ENCODE results near the gene GSTO2. TPM values are rescaled to one million over a fixed set of nuclear protein-coding genes. Genes with fewer than 3 reads are reported as not detected.

GSTO2 gene
- total RNA-seq, 3 donors from 2014 or later (not counting 1 experiment from before 2014, with no cell fraction given) = 0.75 to 1.4 (median 0.84) TPM

GRCh38 chr10:104317726-104318299 lies 48.8 kb downstream of the GSTO2 start:
- no peaks in the 10 kb centered on the region for H3K27me3 Mint-ChIP-seq (ENCODE audit: low read depth in 2 of 2)

GRCh38 chr10:104318326-104318725 lies 49.3 kb downstream of the GSTO2 start:
- intact Hi-C loops (cut with micrococcal nuclease) = loop anchor here (2.0 kb wide), 1 partner anchor 16 kb away; no protein-coding TSS in a partner anchor
- H3K9me3 Mint-ChIP-seq = no peaks in the 10 kb centered on the region
- ATAC-seq (no peak), DNase-seq (no peak)
- peaks cover 67 to 80% of the 10 kb centered on the region in 2 donors for H3K4me1 Mint-ChIP-seq
- Histone ChIP-seq H3K27me3 (ENCODE audit: control insufficient read depth, insufficient read depth, low read length) (no peaks in the 10 kb centered on the region), H3K9me3 (ENCODE audit: control insufficient read depth, insufficient read depth, low read length) (no peaks in the 10 kb centered on the region), H3K4me1 (ENCODE audit: control insufficient read depth, insufficient read depth, low read length) (peaks cover 53% of the 10 kb centered on the region), H3K4me3 (ENCODE audit: low read length) (no peak overlapping the region), H3K36me3 (ENCODE audit: control insufficient read depth, insufficient read depth, low read length) (peaks cover 31% of the 10 kb centered on the region), H3K27ac (ENCODE audit: low read length) (no peak overlapping the region)
- H3K36me3 Mint-ChIP-seq = no peaks in the 10 kb centered on the region
- 95% methylated on average over 5 of the region's 5 CpGs for WGBS (ENCODE audit: insufficient coverage)
- TF ChIP-seq CTCF (IDR thresholded peaks at IDR 0.05) = no peak
- no peak overlapping the region for H3K4me3 Mint-ChIP-seq
- no peaks in the 10 kb centered on the region for H3K27me3 Mint-ChIP-seq (ENCODE audit: low read depth in 2 of 2)
- peak overlapping the region; percentile 70 to 100 for H3K27ac Mint-ChIP-seq

More at GRCh38 chr10:104317726-104318299, 48.8 kb downstream of the GSTO2 start:
- H3K27me3 ChIP-seq (ENCODE audit: control insufficient read depth, insufficient read depth, low read length) = no peaks in the 10 kb centered on the region
- intact Hi-C loops (cut with micrococcal nuclease) = loop anchor here (2.0 kb wide), 1 partner anchor 15 kb away; no protein-coding TSS in a partner anchor
- TF ChIP-seq CTCF (IDR thresholded peaks at IDR 0.05) = no peak
- Mint-ChIP-seq H3K9me3 (no peaks in the 10 kb centered on the region), H3K4me1 (peaks cover 67 to 80% of the 10 kb centered on the region in 2 donors), H3K4me3 (peak overlapping the region; percentile 57), H3K36me3 (no peaks in the 10 kb centered on the region), H3K27ac (peak overlapping the region; percentile 70 to 100)
- no peak overlapping the region for H3K27ac ChIP-seq (ENCODE audit: low read length)
- H3K4me1 ChIP-seq (ENCODE audit: control insufficient read depth, insufficient read depth, low read length) = peaks cover 48% of the 10 kb centered on the region
- DNase-seq (no peak), ATAC-seq (no peak)
- H3K9me3 ChIP-seq (ENCODE audit: control insufficient read depth, insufficient read depth, low read length) = no peaks in the 10 kb centered on the region
- peaks cover 36% of the 10 kb centered on the region for H3K36me3 ChIP-seq (ENCODE audit: control insufficient read depth, insufficient read depth, low read length)
- no peak overlapping the region for H3K4me3 ChIP-seq (ENCODE audit: low read length)
- 87% methylated on average over 7 of the region's 7 CpGs for WGBS (ENCODE audit: insufficient coverage)

- Mint-ChIP-seq H3K27me3 (ENCODE audit: low read depth in 2 of 2) (no peaks in the 10 kb centered on the region), H3K9me3 (no peaks in the 10 kb centered on the region), H3K36me3 (no peaks in the 10 kb centered on the region), H3K4me3 (peak overlapping the region; percentile 47), H3K4me1 (peaks cover 73 to 83% of the 10 kb centered on the region in 2 donors), H3K27ac (peak overlapping the region; percentile 70 to 100)
- WGBS (ENCODE audit: insufficient coverage) = 80% methylated on average over 18 of the region's 19 CpGs
- TF ChIP-seq CTCF (IDR thresholded peaks at IDR 0.05) = no peak
- intact Hi-C loops (cut with micrococcal nuclease) = loop anchor here (2.0 kb wide), 1 partner anchor 16 kb away; no protein-coding TSS in a partner anchor
- no peak overlapping the region for H3K27ac ChIP-seq (ENCODE audit: low read length)
- peaks cover 61% of the 10 kb centered on the region for H3K4me1 ChIP-seq (ENCODE audit: control insufficient read depth, insufficient read depth, low read length)
- no peaks in the 10 kb centered on the region for H3K27me3 ChIP-seq (ENCODE audit: control insufficient read depth, insufficient read depth, low read length)
- DNase-seq (peak in 1 of 2 donors; percentile 15), ATAC-seq (no peak)
- no peaks in the 10 kb centered on the region for H3K9me3 ChIP-seq (ENCODE audit: control insufficient read depth, insufficient read depth, low read length)
- H3K4me3 ChIP-seq (ENCODE audit: low read length) = no peak overlapping the region
- H3K36me3 ChIP-seq (ENCODE audit: control insufficient read depth, insufficient read depth, low read length) = peaks cover 24% of the 10 kb centered on the region
These were observed 50.1 kb downstream of the GSTO2 start for GRCh38 chr10:104318810-104319741.

Measured in natural killer cell (primary cell).